Tibial nerve (tissue), 4 donors: ENCODE measurements around the gene KNTC1. TPM values are rescaled to one million over a fixed set of nuclear protein-coding genes. Genes with fewer than 3 reads are reported as not detected.

ENCODE experiments used
- DNase-seq, 2 donors: peaks; one replicate each; pipeline ENCODE4 v3.0.0-alpha.2; 2019; ENCODE audit warnings: low spot score in 2 of 2
- H3K27ac ChIP-seq, 4 donors: fragments of 200-600 bp; sonication (generic) in 3 of 4; one replicate each; pipeline ENCODE4 v1.5.1; 2017 to 2019; ENCODE audit warnings: mild to moderate bottlenecking in 1 of 4
- H3K27me3 ChIP-seq, 2 donors: fragments of 200-600 bp; sonication (generic) in 1 of 2; one replicate each; pipeline versions ENCODE4 v1.5.1 to v1.6.0; 2017 to 2019
- H3K36me3 ChIP-seq, 3 donors: fragments of 200-600 bp; sonication (generic); one replicate each; pipeline ENCODE4 v1.5.1; 2018 to 2019
- H3K4me1 ChIP-seq, 4 donors: fragments of 200-600 bp; sonication (generic) in 3 of 4; one replicate each; pipeline ENCODE4 v1.5.1; 2017 to 2019
- H3K4me3 ChIP-seq, 4 donors: fragments of 200-600 bp; sonication (generic) in 3 of 4; one replicate each; pipeline ENCODE4 v1.5.1; 2017 to 2019; ENCODE audit warnings: mild to moderate bottlenecking in 1 of 4, moderate library complexity in 1 of 4
- H3K9me3 ChIP-seq, 4 donors: fragments of 200-600 bp; sonication (generic) in 3 of 4; one replicate each; pipeline ENCODE4 v1.5.1; 2017 to 2019
- EP300 ChIP-seq, 2 donors: sonication (generic); formaldehyde crosslinking; IDR thresholded peaks; one replicate each; pipeline ENCODE4 v1.6.1; 2017; ENCODE audit warnings: antibody characterized with exemption in 2 of 2, mild to moderate bottlenecking in 1 of 2
- POLR2A ChIP-seq, 2 donors: fragments of 450-650 bp; IDR thresholded peaks; one replicate each; pipeline ENCODE4 v1.6.1; 2017; ENCODE audit warnings: antibody characterized with exemption in 2 of 2, mild to moderate bottlenecking in 2 of 2, moderate library complexity in 2 of 2
- WGBS, 2 donors: methylation state at CpG; one replicate each; pipeline ENCODE4 v1.1.5; 2018; 5-methylcytosine and 5-hydroxymethylcytosine counted together
- total RNA-seq, 4 donors: library from RNA; depleted of rRNA; stranded (reverse); fragments of >200 nt; gene quantifications; one replicate each; pipeline ENCODE4 v1.1.0, GENCODE V29; 2016
- TF ChIP-seq, protein P1 (sequence below), 5 experiments: fragments of 200-600 bp in 3 of 5; fragments of 450-650 bp in 2 of 5; sonication (generic) in 3 of 5; IDR thresholded peaks; one replicate each; pipeline ENCODE4 v1.5.1; 2016 to 2019; ENCODE audit warnings: antibody characterized with exemption in 5 of 5, mild to moderate bottlenecking in 3 of 5, moderate library complexity in 2 of 5

Gene KNTC1
- total RNA-seq, 4 donors from 2014 or later, result 14.2 to 27.8 (median 19.7) TPM

DNA sequence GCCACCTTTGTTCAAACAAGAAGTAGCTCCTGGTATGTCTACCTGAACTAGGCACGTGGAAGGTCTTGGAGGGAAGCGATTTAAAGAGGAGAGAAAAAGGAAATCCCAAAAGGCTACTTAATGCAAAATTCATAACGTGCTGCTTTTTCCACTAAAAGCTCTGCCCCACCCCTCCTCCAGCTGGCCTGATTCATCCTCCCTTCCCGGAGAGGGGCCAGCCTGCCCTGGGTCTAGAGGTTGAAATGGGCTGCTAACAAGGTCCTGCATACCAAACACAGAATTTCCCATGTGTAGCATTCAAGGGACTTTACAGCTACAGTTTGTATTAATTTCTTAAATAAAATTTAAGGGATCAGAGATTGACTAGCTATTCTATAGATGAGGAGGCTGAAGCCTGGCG is 83.2 kb downstream of the KNTC1 start:
- DNase-seq, result no peak
- Histone ChIP-seq H3K4me3 (no peak overlapping the region), H3K27me3 (no peaks in the 10 kb centered on the region), H3K27ac (no peak overlapping the region), H3K36me3 (peaks cover 0 to 43% (median 0%) of the 10 kb centered on the region in 3 donors), H3K9me3 (no peaks in the 10 kb centered on the region), H3K4me1 (no peaks in the 10 kb centered on the region)
- TF ChIP-seq EP300 (IDR thresholded peaks at IDR 0.05), result no peak
- TF ChIP-seq, protein P1, sequence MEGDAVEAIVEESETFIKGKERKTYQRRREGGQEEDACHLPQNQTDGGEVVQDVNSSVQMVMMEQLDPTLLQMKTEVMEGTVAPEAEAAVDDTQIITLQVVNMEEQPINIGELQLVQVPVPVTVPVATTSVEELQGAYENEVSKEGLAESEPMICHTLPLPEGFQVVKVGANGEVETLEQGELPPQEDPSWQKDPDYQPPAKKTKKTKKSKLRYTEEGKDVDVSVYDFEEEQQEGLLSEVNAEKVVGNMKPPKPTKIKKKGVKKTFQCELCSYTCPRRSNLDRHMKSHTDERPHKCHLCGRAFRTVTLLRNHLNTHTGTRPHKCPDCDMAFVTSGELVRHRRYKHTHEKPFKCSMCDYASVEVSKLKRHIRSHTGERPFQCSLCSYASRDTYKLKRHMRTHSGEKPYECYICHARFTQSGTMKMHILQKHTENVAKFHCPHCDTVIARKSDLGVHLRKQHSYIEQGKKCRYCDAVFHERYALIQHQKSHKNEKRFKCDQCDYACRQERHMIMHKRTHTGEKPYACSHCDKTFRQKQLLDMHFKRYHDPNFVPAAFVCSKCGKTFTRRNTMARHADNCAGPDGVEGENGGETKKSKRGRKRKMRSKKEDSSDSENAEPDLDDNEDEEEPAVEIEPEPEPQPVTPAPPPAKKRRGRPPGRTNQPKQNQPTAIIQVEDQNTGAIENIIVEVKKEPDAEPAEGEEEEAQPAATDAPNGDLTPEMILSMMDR (IDR thresholded peaks at IDR 0.05), result no peak
- TF ChIP-seq POLR2A (IDR thresholded peaks at IDR 0.05), result no peak
- WGBS, 2 donors, result 70 to 74% methylated on average over 5 of the region's 5 CpGs

DNA sequence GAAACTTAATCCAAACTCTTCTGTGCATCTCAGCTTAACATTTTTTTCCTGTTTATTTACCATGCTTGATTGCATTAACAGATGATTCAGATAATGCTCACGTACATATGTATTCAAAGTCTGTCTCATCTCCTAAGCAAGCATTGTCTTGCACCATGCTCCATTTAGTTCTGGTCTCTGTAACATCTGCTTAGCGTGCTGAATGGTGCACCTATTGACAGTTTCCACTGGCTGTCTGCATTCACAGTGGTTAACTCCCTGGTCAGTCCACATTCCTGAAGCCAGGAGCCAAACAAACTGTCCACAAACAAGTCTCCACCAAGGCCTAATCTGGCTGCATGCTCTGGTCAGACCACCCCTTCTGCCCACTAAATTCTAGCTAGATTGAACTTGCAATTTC is 83.9 kb downstream of the KNTC1 start:
- H3K9me3 ChIP-seq, result no peaks in the 10 kb centered on the region
- 78 to 92% methylated on average over 2 of the region's 2 CpGs for WGBS, 2 donors
- TF ChIP-seq POLR2A (IDR thresholded peaks at IDR 0.05) (no peak), EP300 (IDR thresholded peaks at IDR 0.05) (no peak)
- TF ChIP-seq, protein P1 (IDR thresholded peaks at IDR 0.05), result no peak
- H3K4me1 ChIP-seq, result no peaks in the 10 kb centered on the region
- H3K27me3 ChIP-seq, result no peaks in the 10 kb centered on the region
- no peak overlapping the region for H3K27ac ChIP-seq
- no peak for DNase-seq
- H3K36me3 ChIP-seq, result peaks cover 0 to 42% (median 0%) of the 10 kb centered on the region in 3 donors
- H3K4me3 ChIP-seq, result no peak overlapping the region

DNA sequence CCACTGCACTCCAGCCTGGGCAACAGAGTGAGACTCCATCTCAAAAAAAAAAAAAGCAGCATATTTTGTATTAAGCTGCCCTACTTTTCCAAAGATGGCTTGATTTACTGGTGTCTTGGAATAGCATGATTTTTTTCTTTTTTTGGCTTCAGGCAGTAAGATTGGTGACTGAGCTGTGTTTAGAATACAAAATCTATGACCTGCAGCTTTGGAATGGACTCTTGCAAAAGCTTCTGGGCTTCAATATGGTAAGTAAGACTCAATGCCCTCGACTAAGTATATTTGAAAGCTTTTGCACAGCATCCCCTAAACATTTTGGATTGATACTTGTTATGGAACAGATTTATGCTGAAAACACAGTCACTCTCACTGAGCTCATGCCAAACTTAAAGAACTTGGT is 87.8 kb downstream of the KNTC1 start:
- Histone ChIP-seq H3K27me3 (no peaks in the 10 kb centered on the region), H3K36me3 (peaks cover 0 to 65% (median 0%) of the 10 kb centered on the region in 3 donors), H3K4me1 (no peaks in the 10 kb centered on the region), H3K9me3 (no peaks in the 10 kb centered on the region), H3K4me3 (no peak overlapping the region), H3K27ac (no peak overlapping the region)
- TF ChIP-seq, protein P1 (IDR thresholded peaks at IDR 0.05), result no peak
- no peak for TF ChIP-seq POLR2A (IDR thresholded peaks at IDR 0.05)
- TF ChIP-seq EP300 (IDR thresholded peaks at IDR 0.05), result no peak
- DNase-seq, result no peak
- 86 to 94% methylated on average over 1 of the region's 1 CpG for WGBS, 2 donors

DNA sequence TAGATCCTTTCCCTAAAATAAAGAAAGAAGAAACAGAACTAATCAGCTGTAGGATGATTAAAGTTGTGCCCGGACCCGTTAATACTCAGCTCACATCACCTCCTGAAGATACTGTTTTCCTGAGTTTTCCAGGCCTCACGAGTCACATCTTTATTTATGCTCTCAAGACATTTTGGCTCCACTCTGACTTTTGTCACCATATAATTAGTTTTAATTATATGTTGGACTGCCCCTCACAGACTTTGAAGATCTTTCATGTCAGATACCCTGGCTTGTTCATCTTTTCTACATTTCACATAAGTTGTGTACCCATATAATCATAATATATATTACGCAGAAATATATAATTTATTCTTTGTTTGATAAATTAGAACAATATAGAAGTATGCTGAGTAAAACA is 88.7 kb downstream of the KNTC1 start:
- DNase-seq, result no peak
- no peak for TF ChIP-seq POLR2A (IDR thresholded peaks at IDR 0.05)
- TF ChIP-seq, protein P1 (IDR thresholded peaks at IDR 0.05), result no peak
- H3K9me3 ChIP-seq, result no peaks in the 10 kb centered on the region
- WGBS, 2 donors, result 70 to 86% methylated on average over 4 of the region's 4 CpGs
- peaks cover 0 to 72% (median 0%) of the 10 kb centered on the region in 3 donors for H3K36me3 ChIP-seq
- no peaks in the 10 kb centered on the region for H3K4me1 ChIP-seq
- no peak overlapping the region for H3K4me3 ChIP-seq
- no peak overlapping the region for H3K27ac ChIP-seq
- no peaks in the 10 kb centered on the region for H3K27me3 ChIP-seq

DNA sequence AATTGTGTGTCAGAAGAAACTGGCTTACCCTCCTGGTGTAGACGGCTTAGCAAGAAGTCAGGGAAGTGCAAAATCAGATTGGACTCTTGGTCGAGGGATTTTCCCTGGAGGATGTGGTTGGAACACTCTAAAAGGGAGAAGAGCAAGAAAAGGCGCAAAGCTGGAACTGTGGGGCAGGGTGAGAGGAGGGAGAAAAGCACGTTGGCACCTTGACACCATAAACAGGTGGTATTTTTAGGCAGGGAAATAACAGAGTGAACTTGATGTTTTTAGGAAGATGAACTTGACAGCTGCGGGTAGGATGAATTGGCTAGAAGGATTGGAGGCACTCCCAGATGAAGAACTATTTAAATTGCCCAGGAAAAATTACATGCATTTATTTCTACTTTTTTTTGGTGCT is 108.4 kb downstream of the KNTC1 start:
- WGBS, 2 donors, result 78 to 87% methylated on average over 5 of the region's 5 CpGs
- no peak for TF ChIP-seq EP300 (IDR thresholded peaks at IDR 0.05)
- no peak for TF ChIP-seq POLR2A (IDR thresholded peaks at IDR 0.05)
- TF ChIP-seq, protein P1 (IDR thresholded peaks at IDR 0.05), result no peak
- Histone ChIP-seq H3K4me3 (no peak overlapping the region), H3K36me3 (no peaks in the 10 kb centered on the region), H3K4me1 (peaks cover 0 to 5% (median 0%) of the 10 kb centered on the region in 4 donors), H3K27me3 (no peaks in the 10 kb centered on the region), H3K9me3 (no peaks in the 10 kb centered on the region), H3K27ac (no peak overlapping the region)
- DNase-seq, result no peak
